Psoas muscle (tissue), 8 donors: ENCODE data around the gene RIN3. TPM values are rescaled to one million over a fixed set of nuclear protein-coding genes. Genes with fewer than 3 reads are reported as not detected.
"Not testable (repeated sequence)": the region's sequence is repeated elsewhere in the genome, so short reads cannot be mapped to it uniquely, and the experiment has no call there.

ENCODE experiments used
- ATAC-seq, 4 donors: fragments of 200-7000 bp; cut with Tn5 transposase; one replicate each; pipeline ENCODE4 v1.9.1; 2020; ENCODE audit warnings: moderate library complexity in 3 of 4, mild to moderate bottlenecking in 2 of 4
- DNase-seq, 2 donors: peaks; one replicate each; pipeline ENCODE4 v3.0.0-alpha.2; 2020
- H3K27ac ChIP-seq: fragments of 200-600 bp; one replicate; pipeline ENCODE4 v1.8.0; 2022
- H3K27me3 ChIP-seq, 3 donors: fragments of 200-600 bp in 1 of 3; one replicate each; pipeline versions ENCODE4 v1.6.1 to v1.8.0; 2013 to 2022; ENCODE audit warnings: low read length in 2 of 3, mild to moderate bottlenecking in 2 of 3, moderate library complexity in 1 of 3; ENCODE audit not compliant: insufficient read depth in 3 of 3
- H3K36me3 ChIP-seq, 2 donors: fragments of 200-600 bp in 1 of 2; one replicate each; pipeline versions ENCODE4 v1.6.1 to v1.8.0; 2013 to 2022; ENCODE audit warnings: low read depth in 1 of 2, mild to moderate bottlenecking in 1 of 2, moderate library complexity in 1 of 2; ENCODE audit not compliant: insufficient read depth in 1 of 2
- H3K4me1 ChIP-seq: fragments of 200-600 bp; one replicate; pipeline ENCODE4 v1.8.0; 2022
- H3K4me3 ChIP-seq: fragments of 200-600 bp; one replicate; pipeline ENCODE4 v1.8.0; 2022; ENCODE audit warnings: mild to moderate bottlenecking
- H3K9me3 ChIP-seq: fragments of 200-600 bp; one replicate; pipeline ENCODE4 v1.8.0; 2022
- CTCF ChIP-seq: fragments of 200-600 bp; IDR thresholded peaks from one replicate; pipeline ENCODE4 v1.8.0; 2022; ENCODE audit warnings: antibody characterized with exemption
- WGBS, 3 donors: extraction: QIAGEN DNeasy Blood & Tissue Kit; methylation state at CpG; one replicate each; pipeline versions ENCODE4 v1.1.6 to v1.1.7; 2013; 5-methylcytosine and 5-hydroxymethylcytosine counted together
- intact Hi-C, 2 donors: fragments of 100-400 bp; cut with DNase I; formaldehyde crosslinking; loops; one replicate each; pipeline versions ENCODE4 v1.11.0 to v1.14.2; 2022
- polyA plus RNA-seq, 3 donors: library from polyadenylated mRNA; stranded (reverse); fragments of 200-250 nt; gene quantifications; one replicate each; pipeline ENCODE4 v1.2.3, GENCODE V29; 2013
- total RNA-seq, 4 donors: library from RNA; stranded (reverse); fragmentation: NEBNext Ultra II Directional in 2 of 4; extraction: Animal tissue kit (Norgen Biotek cat#: 25700) in 2 of 4; gene quantifications; one replicate each; pipeline versions ENCODE4 v1.2.1 to v1.2.4, GENCODE V29; 2021 to 2023
- donor health status: healthy with polysubstance abuse.
- donor health status: DM: no; HTN: no; CAD: no; lungs with moderate emphysema.
- donor health status: Bipolar disorder and iron deficiency.
- donor health status: healthy.
- donor health status: DM: yes; HTN: yes; CAD: no.
- donor health status: DM: no; HTN: no; CAD: no.
- donor health status: DM: no; HTN: no; CAD: no.
- donor health status: DM: yes; HTN: yes; CAD: no.

The RIN3 gene
- total and polyA plus RNA-seq, 7 donors: 1.2 to 8.7 (median 3.8) TPM

DNA sequence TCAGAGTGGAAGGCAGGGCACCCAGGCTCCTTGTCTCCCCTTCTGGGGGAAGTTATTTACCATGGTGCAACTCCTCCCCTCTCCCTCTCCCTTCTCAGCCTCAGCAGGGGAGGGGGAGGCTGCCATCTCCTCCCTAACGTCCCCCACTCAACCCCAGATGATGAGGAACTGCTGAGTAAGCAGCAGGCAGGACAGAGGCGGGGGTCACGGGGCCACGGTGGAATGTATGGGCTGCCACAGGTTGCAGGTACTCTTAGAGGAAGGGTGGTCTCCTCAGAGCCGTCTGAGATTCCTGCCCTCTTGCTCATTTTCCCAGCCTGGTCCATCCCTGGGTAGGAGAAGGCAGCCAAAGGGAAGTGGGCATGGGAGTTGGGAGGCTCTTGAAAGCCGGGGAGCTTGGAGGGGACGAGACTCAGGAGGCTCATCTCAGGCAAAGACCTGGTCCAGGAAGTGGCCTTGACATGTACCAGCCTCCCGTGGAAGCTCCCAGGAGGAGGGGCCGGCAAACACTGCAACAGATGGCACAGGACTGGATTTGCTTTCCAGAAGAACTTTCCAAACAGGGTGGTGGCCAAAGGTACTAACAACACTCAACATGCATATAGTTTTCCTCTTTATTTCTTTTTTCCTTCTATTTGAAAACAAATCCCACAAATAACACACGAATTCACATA lies 19.0 kb downstream of the RIN3 start:
- DNase-seq (no peak), ATAC-seq (no peak)
- no peak overlapping the region for H3K27ac ChIP-seq
- intact Hi-C loops: no loop called here
- H3K9me3 ChIP-seq: no peaks in the 10 kb centered on the region
- no peak for TF ChIP-seq CTCF
- H3K27me3 ChIP-seq: peaks cover 0 to 2% (median 0%) of the 10 kb centered on the region in 3 donors
- H3K36me3 ChIP-seq: no peaks in the 10 kb centered on the region
- WGBS, 3 donors: 38 to 56% (median 40%) methylated on average over 10 of the region's 10 CpGs
- no peaks in the 10 kb centered on the region for H3K4me1 ChIP-seq
- H3K4me3 ChIP-seq: no peak overlapping the region

DNA sequence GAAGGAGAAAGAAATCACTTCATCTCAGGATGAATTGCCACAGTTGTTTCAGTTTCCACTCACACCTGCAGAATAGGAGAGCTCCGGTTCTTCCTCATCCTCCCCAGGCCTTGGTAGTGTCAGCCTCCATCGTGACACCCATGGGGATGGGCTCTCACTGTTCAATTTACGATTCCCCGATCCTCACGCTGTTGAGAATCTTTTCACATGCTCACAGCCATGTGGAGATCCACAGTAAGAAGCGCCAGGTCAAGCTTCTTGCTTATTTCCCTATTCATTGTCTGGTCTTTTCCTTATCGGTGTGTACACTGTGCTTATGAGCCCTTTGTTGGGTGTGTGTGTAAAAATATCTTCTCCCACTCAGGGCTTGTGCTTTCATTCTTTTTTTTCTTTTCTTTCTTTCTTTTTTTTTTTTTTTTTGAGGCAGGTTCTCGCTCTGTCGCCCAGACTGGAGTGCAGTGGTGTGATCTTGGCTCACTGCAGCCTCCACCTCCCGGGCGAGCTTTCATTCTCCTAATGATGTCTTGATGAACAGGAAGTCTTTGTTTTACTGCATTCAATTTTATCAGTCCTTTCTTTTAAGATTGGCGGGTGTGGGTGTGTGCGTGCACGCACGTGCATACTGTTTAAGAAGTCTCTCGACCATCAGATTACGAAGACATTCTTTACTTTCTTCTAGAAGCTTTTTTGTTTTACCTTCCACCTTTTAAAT lies 21.5 kb downstream of the RIN3 start:
- Histone ChIP-seq H3K9me3 (no peaks in the 10 kb centered on the region), H3K27me3 (peaks cover 0 to 2% (median 0%) of the 10 kb centered on the region in 3 donors), H3K36me3 (no peaks in the 10 kb centered on the region), H3K4me3 (no peak overlapping the region), H3K4me1 (peaks cover 5% of the 10 kb centered on the region), H3K27ac (no peak overlapping the region)
- intact Hi-C loops: no loop called here
- no peak for TF ChIP-seq CTCF
- no peak for DNase-seq
- ATAC-seq: no peak
- WGBS, 3 donors: 47 to 64% (median 53%) methylated on average over 16 to 17 of the region's 17 CpGs

DNA sequence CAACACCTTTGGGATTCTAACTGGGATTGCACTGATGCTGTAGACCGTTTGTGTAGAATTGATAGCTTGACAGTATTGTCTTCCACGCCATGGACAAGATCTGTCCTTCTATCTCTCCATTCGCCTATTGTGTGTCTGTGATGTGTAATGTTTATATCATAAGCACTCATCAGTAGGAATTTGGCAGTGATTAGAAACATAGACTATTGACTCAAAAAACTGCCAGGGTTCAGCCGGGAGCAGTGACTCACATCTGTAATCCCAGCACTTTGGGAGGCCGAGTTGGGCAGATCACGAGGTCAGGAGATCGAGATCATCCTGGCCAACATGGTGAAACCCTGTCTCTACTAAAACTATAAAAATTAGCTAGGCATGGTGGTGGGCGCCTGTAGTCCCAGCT lies 22.6 kb downstream of the RIN3 start:
- ATAC-seq, H3K4me3 ChIP-seq, H3K4me1 ChIP-seq, H3K36me3 ChIP-seq, H3K9me3 ChIP-seq, H3K27me3 ChIP-seq, DNase-seq, intact Hi-C loops, H3K27ac ChIP-seq: not testable (repeated sequence)
- WGBS, 3 donors: 58 to 69% (median 61%) methylated on average over 8 of the region's 8 CpGs

- H3K36me3 ChIP-seq: no peaks in the 10 kb centered on the region
- no peak for DNase-seq
- WGBS, 3 donors: 79 to 86% (median 81%) methylated on average over 6 of the region's 6 CpGs
- intact Hi-C loops: no loop called here
- H3K4me3 ChIP-seq: no peak overlapping the region
- no peaks in the 10 kb centered on the region for H3K27me3 ChIP-seq
- ATAC-seq: no peak
- H3K4me1 ChIP-seq: peaks cover 8% of the 10 kb centered on the region
- TF ChIP-seq CTCF: no peak
- no peaks in the 10 kb centered on the region for H3K9me3 ChIP-seq
- H3K27ac ChIP-seq: no peak overlapping the region
Measured at GRCh38 chr14:92538412-92538985, 24.9 kb downstream of the RIN3 start.

GRCh38 chr14:92539419-92539818 lies 25.8 kb downstream of the RIN3 start:
- Histone ChIP-seq H3K27me3 (no peaks in the 10 kb centered on the region), H3K27ac (peak overlapping the region; percentile 73), H3K9me3 (no peaks in the 10 kb centered on the region), H3K4me1 (peaks cover 8% of the 10 kb centered on the region), H3K36me3 (no peaks in the 10 kb centered on the region), H3K4me3 (no peak overlapping the region)
- 75 to 91% (median 82%) methylated on average over 3 of the region's 3 CpGs for WGBS, 3 donors
- no peak for TF ChIP-seq CTCF
- intact Hi-C loops: no loop called here
- DNase-seq (no peak), ATAC-seq (no peak)
